Thymus (tissue), 11 donors: ENCODE measurements around the gene HAT1. TPM values are rescaled to one million over a fixed set of nuclear protein-coding genes. Genes with fewer than 3 reads are reported as not detected.

ENCODE experiments used
- DNase-seq, 9 donors: peaks; one replicate each; pipeline ENCODE4 v3.0.0-alpha.2; 2013; ENCODE audit warnings: low spot score in 9 of 9, low read depth in 6 of 9, missing footprints in 1 of 9
- H3K27ac ChIP-seq, 2 donors: one replicate each; pipeline ENCODE4 v1.5.1; 2013; ENCODE audit warnings: control low read depth in 1 of 2, low read depth in 1 of 2, low read length in 1 of 2, mild to moderate bottlenecking in 1 of 2, moderate library complexity in 1 of 2
- H3K27me3 ChIP-seq, 2 donors: one replicate each; pipeline ENCODE4 v1.5.1; 2013; ENCODE audit warnings: low read length in 1 of 2; ENCODE audit not compliant: control insufficient read depth in 2 of 2, insufficient read depth in 1 of 2
- H3K36me3 ChIP-seq, 2 donors: one replicate each; pipeline ENCODE4 v1.5.1; 2013; ENCODE audit warnings: low read length in 1 of 2, mild to moderate bottlenecking in 1 of 2, moderate library complexity in 1 of 2; ENCODE audit not compliant: control insufficient read depth in 2 of 2, insufficient read depth in 2 of 2
- H3K4me1 ChIP-seq, 2 donors: one replicate each; pipeline ENCODE4 v1.5.1; 2013; ENCODE audit warnings: low read length in 2 of 2; ENCODE audit not compliant: control insufficient read depth in 2 of 2, insufficient read depth in 2 of 2
- H3K4me3 ChIP-seq, 2 donors: one replicate each; pipeline ENCODE4 v1.5.1; 2013; ENCODE audit warnings: low read length in 2 of 2, control low read depth in 1 of 2, mild to moderate bottlenecking in 1 of 2
- H3K9me3 ChIP-seq, 2 donors: one replicate each; pipeline ENCODE4 v1.5.1; 2013; ENCODE audit warnings: low read length in 1 of 2, mild to moderate bottlenecking in 1 of 2; ENCODE audit not compliant: control insufficient read depth in 2 of 2, insufficient read depth in 1 of 2
- WGBS: extraction: QIAGEN DNeasy Blood & Tissue Kit; methylation state at CpG from one replicate; pipeline ENCODE4 v1.1.7; 2013; 5-methylcytosine and 5-hydroxymethylcytosine counted together
- polyA plus RNA-seq: library from polyadenylated mRNA; stranded (reverse); fragments of 200-250 nt; gene quantifications from one replicate; pipeline ENCODE4 v1.2.3, GENCODE V29; 2013
- total RNA-seq: library from RNA; stranded (reverse); fragments of 120-200 nt; gene quantifications from one replicate; pipeline ENCODE4 v1.2.4, GENCODE V29; 2013
- donor health status: healthy.

HAT1 gene
- total and polyA plus RNA-seq, 2 donors: 53.2 to 74.3 TPM

GRCh38 chr2:171930385-171930784 is 8.1 kb downstream of the HAT1 start:
- 97% methylated on average over 4 of the region's 4 CpGs for WGBS
- H3K9me3 ChIP-seq: no peaks in the 10 kb centered on the region
- no peak overlapping the region for H3K27ac ChIP-seq
- H3K4me1 ChIP-seq: no peaks in the 10 kb centered on the region
- H3K36me3 ChIP-seq: peaks cover 9 to 30% of the 10 kb centered on the region in 2 donors
- no peaks in the 10 kb centered on the region for H3K27me3 ChIP-seq
- no peak for DNase-seq
- H3K4me3 ChIP-seq: no peak overlapping the region

DNA sequence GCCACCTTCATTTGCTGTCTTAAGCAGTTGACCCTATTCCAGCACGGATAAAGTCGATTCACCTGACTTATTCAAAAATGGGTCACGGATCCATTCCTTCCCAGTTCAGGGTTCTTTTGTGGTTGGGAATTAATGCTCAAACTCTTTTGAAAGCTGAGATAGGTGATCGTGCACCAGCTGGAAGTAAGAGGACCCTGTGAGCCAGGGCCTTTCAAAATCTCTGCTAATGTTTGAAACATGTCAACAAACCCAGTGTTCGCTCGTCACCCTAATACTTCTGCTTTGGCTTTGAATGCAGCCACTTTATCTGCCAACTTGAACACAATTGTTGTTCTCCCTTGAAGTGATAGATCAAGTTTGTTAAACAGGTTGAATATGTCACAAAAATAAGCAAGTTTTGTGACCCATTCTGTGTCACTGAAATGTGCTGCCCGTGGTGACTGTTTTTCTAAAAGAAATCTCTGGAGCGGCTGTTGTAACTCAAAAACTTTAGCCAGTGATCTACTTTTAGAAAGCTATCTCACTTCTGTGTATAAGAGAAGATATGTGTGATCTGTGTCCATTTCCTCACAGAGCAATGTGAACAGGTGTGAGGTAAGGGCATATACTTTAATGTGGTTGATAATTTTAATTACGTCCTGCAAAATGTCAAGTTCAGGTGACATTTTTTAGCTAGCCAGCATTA is 16.9 kb downstream of the HAT1 start:
- H3K9me3 ChIP-seq: no peaks in the 10 kb centered on the region
- DNase-seq: no peak
- peaks cover 5 to 17% of the 10 kb centered on the region in 2 donors for H3K36me3 ChIP-seq
- 97% methylated on average over 9 of the region's 9 CpGs for WGBS
- H3K4me3 ChIP-seq: no peak overlapping the region
- H3K4me1 ChIP-seq: no peaks in the 10 kb centered on the region
- no peaks in the 10 kb centered on the region for H3K27me3 ChIP-seq
- H3K27ac ChIP-seq: no peak overlapping the region

GRCh38 chr2:171939743-171940071 is 17.4 kb downstream of the HAT1 start:
- Histone ChIP-seq H3K27me3 (no peaks in the 10 kb centered on the region), H3K36me3 (peaks cover 5 to 17% of the 10 kb centered on the region in 2 donors), H3K4me3 (no peak overlapping the region), H3K4me1 (no peaks in the 10 kb centered on the region), H3K27ac (no peak overlapping the region), H3K9me3 (no peaks in the 10 kb centered on the region)
- 84% methylated on average over 4 of the region's 4 CpGs for WGBS
- no peak for DNase-seq

DNA sequence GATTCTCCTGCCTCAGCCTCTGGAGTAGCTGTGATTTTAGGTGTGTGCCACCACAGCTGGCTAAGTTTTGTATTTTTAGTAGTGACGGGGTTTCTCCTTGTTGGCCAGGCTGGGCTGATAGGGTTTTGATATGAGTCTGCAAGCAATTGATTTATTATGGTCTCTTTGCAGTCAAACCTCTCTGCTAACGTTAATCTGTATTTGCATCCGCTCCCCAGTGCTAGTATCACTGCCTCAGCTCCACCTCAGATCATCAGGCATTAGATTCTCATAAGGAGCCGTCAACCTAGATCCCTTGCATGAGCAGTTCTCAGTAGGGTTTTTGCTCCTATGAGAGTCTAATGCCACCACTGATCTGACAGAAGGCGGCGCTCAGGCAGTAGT is 19.0 kb downstream of the HAT1 start:
- Histone ChIP-seq H3K27me3 (no peaks in the 10 kb centered on the region), H3K4me1 (no peaks in the 10 kb centered on the region), H3K36me3 (peaks cover 5 to 15% of the 10 kb centered on the region in 2 donors), H3K4me3 (no peak overlapping the region), H3K9me3 (no peaks in the 10 kb centered on the region), H3K27ac (no peak overlapping the region)
- DNase-seq: no peak
- WGBS: 98% methylated on average over 6 of the region's 6 CpGs

DNA sequence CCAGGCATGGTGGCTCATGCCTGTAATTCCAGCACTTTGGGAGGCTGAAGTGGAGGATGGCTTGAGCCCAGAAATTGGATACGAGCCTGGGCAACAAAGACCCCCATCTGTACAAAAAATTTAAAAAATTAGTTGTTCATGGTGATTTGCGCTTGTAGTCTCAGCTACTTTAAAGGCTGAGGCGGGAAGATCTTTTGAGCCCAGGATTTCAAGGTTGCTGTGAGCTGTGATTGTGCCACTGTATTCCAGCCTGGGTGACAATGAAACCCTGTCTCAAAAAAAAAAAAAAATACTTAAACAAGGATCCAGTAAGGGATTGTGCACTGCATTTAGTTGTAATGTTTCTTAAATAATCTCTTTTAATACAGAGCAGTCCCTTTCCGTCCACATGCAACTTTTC is 21.6 kb downstream of the HAT1 start:
- no peak for DNase-seq
- 98% methylated on average over 4 of the region's 4 CpGs for WGBS
- H3K4me3 ChIP-seq: no peak overlapping the region
- no peaks in the 10 kb centered on the region for H3K9me3 ChIP-seq
- H3K27me3 ChIP-seq: no peaks in the 10 kb centered on the region
- H3K4me1 ChIP-seq: no peaks in the 10 kb centered on the region
- peaks cover 7 to 14% of the 10 kb centered on the region in 2 donors for H3K36me3 ChIP-seq
- H3K27ac ChIP-seq: no peak overlapping the region

DNA sequence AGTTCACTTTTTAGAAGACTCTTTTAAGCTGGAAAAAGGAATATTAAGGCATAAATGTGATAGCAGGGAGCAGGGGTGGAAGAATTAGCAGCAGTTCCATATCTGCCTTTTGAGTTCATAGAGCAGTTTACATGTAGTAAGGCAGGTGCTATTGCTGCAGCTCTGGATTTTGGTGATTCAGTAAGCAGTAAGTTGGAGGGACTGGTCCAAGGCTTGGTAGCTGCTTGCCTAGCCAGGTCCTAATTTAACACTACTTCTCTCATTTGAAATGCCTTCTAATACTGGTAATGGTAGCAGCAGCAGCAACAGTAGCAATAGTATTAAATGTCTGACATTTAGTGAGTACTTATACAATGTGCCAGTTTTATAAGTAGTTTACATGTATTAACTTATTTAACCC is 30.0 kb downstream of the HAT1 start:
- DNase-seq: no peak
- Histone ChIP-seq H3K4me1 (no peaks in the 10 kb centered on the region), H3K27me3 (no peaks in the 10 kb centered on the region), H3K4me3 (no peak overlapping the region), H3K9me3 (no peaks in the 10 kb centered on the region), H3K36me3 (peaks cover 14 to 20% of the 10 kb centered on the region in 2 donors), H3K27ac (no peak overlapping the region)

DNA sequence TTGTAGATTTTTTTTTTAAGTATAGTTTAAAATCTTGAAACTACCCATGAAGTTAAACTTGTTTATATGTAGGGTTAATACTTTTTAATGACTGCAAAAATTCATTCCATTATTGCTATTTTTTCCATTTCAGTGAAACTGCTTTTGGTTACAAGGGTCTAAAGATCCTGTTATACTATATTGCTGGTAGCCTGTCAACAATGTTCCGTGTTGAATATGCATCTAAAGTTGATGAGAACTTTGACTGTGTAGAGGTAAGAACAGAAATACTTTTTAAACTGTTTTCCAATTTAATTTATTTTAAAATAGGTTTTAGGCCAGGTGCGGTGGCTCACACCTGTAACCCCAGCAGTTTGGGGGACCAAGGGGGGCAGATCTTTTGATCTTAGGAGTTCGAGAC is 30.5 kb downstream of the HAT1 start:
- DNase-seq: no peak
- Histone ChIP-seq H3K9me3 (no peaks in the 10 kb centered on the region), H3K36me3 (peaks cover 14 to 20% of the 10 kb centered on the region in 2 donors), H3K4me1 (no peaks in the 10 kb centered on the region), H3K27me3 (no peaks in the 10 kb centered on the region), H3K4me3 (no peak overlapping the region), H3K27ac (no peak overlapping the region)
- 95% methylated on average over 3 of the region's 3 CpGs for WGBS

- Histone ChIP-seq H3K4me1 (no peaks in the 10 kb centered on the region), H3K27ac (no peak overlapping the region), H3K27me3 (no peaks in the 10 kb centered on the region), H3K9me3 (no peaks in the 10 kb centered on the region), H3K36me3 (peaks cover 11 to 20% of the 10 kb centered on the region in 2 donors), H3K4me3 (no peak overlapping the region)
- 98% methylated on average over 7 of the region's 7 CpGs for WGBS
- no peak for DNase-seq
Observed at GRCh38 chr2:171956135-171956825, 34.0 kb downstream of the HAT1 start.

- 98% methylated on average over 2 of the region's 2 CpGs for WGBS
- Histone ChIP-seq H3K9me3 (no peaks in the 10 kb centered on the region), H3K27me3 (no peaks in the 10 kb centered on the region), H3K36me3 (peaks cover 11 to 20% of the 10 kb centered on the region in 2 donors), H3K27ac (no peak overlapping the region), H3K4me3 (no peak overlapping the region), H3K4me1 (no peaks in the 10 kb centered on the region)
- DNase-seq: no peak
Observed at GRCh38 chr2:171957061-171957460, 34.8 kb downstream of the HAT1 start.
